Measurements from ENCODE around the gene TRIM46.
A peak's percentile ranks its signal among the peaks of the same experiment; 100 is the strongest.
"Not testable (repeated sequence)": the region's sequence is repeated elsewhere in the genome, so short reads cannot be mapped to it uniquely, and the experiment has no call there.

TRIM46 gene

GRCh38 chr1:155186067-155186793 lies 12.6 kb downstream of the TRIM46 start:
- no peak for DNase-seq (ENCODE audit: low read depth in 4 of 4, low spot score in 1 of 4)

GRCh38 chr1:155186794-155187455 lies 13.3 kb downstream of the TRIM46 start:
- no peak for DNase-seq (ENCODE audit: low read depth in 4 of 4, low spot score in 1 of 4)

GRCh38 chr1:155187456-155187891 lies 13.8 kb downstream of the TRIM46 start:
- no peak for DNase-seq (ENCODE audit: low read depth in 4 of 4, low spot score in 1 of 4)

- no peak for DNase-seq (ENCODE audit: low read depth in 4 of 4, low spot score in 1 of 4)
Observed at GRCh38 chr1:155188268-155188667, 14.6 kb downstream of the TRIM46 start.

- not testable (repeated sequence) for DNase-seq (ENCODE audit: low read depth in 4 of 4, low spot score in 1 of 4)
Observed at GRCh38 chr1:155189926-155190325, 16.3 kb downstream of the TRIM46 start.

- no peak for DNase-seq (ENCODE audit: low read depth in 4 of 4, low spot score in 1 of 4)
Observed at GRCh38 chr1:155191904-155192303, 18.3 kb downstream of the TRIM46 start.

- DNase-seq (ENCODE audit: low read depth in 4 of 4, low spot score in 1 of 4), result peak in 1 of 4 experiments; percentile 50
Observed at GRCh38 chr1:155192346-155193274, 19.0 kb downstream of the TRIM46 start.

GRCh38 chr1:155193275-155193990 lies 19.8 kb downstream of the TRIM46 start:
- DNase-seq (ENCODE audit: low read depth in 4 of 4, low spot score in 1 of 4), result peak; percentile 59 to 83 (median 60)

- DNase-seq (ENCODE audit: low read depth in 4 of 4, low spot score in 1 of 4), result not testable (repeated sequence)
Observed at GRCh38 chr1:155193991-155194240, 20.3 kb downstream of the TRIM46 start.

- DNase-seq (ENCODE audit: low read depth in 4 of 4, low spot score in 1 of 4), result no peak
Observed at GRCh38 chr1:155195201-155196102, 21.8 kb downstream of the TRIM46 start.

GRCh38 chr1:155196103-155196892 lies 22.6 kb downstream of the TRIM46 start:
- no peak for DNase-seq (ENCODE audit: low read depth in 4 of 4, low spot score in 1 of 4)

- DNase-seq (ENCODE audit: low read depth in 4 of 4, low spot score in 1 of 4), result no peak
Observed at GRCh38 chr1:155196893-155197638, 23.4 kb downstream of the TRIM46 start.

- no peak for DNase-seq (ENCODE audit: low read depth in 4 of 4, low spot score in 1 of 4)
Observed at GRCh38 chr1:155197901-155198546, 24.4 kb downstream of the TRIM46 start.

GRCh38 chr1:155198547-155198906 lies 24.9 kb downstream of the TRIM46 start:
- DNase-seq (ENCODE audit: low read depth in 4 of 4, low spot score in 1 of 4), result no peak

GRCh38 chr1:155199792-155200191 lies 26.1 kb downstream of the TRIM46 start:
- no peak for DNase-seq (ENCODE audit: low read depth in 4 of 4, low spot score in 1 of 4)

GRCh38 chr1:155200920-155201319 lies 27.3 kb downstream of the TRIM46 start:
- no peak for DNase-seq (ENCODE audit: low read depth in 4 of 4, low spot score in 1 of 4)

GRCh38 chr1:155202198-155202597 lies 28.5 kb downstream of the TRIM46 start:
- DNase-seq (ENCODE audit: low read depth in 4 of 4, low spot score in 1 of 4), result no peak

Data from stimulated activated CD4-positive, alpha-beta T cell treated with anti-CD3 and anti-CD28 coated beads, Interleukin-1b, Interleukin-23, amount 100 ng/mL, for 24 hours (primary cell).